ENCODE results near the gene KYNU.
"Not testable (repeated sequence)": the region's sequence is repeated elsewhere in the genome, so short reads cannot be mapped to it uniquely, and the experiment has no call there.

KYNU gene

GRCh38 chr2:142877216-142877838 lies at the start of gene KYNU:
Gene KYNU (plus strand): TSS chr2:142877664. CDS start chr2:142885368, 7,704 bp downstream.
- no peak for DNase-seq

DNA sequence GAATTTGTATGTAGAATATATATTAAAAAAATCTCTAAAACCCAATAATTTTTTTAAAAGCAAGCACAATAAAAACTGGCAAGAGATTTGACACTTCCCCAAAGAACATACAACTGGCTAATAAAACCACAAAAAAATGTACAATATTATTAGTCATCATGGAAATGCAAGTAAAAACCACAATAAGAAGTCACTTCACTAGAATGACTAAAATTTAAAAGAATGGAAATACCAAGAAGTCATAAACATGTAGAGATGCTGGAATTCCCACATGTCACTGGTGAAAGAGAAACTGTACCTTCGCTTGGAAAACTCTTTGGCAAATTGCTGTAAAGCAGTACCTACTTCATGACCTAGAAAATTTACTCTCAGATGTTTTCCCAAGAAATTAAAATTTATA lies 43.4 kb upstream of the KYNU start:
- DNase-seq = no peak

GRCh38 chr2:142840436-142840835 lies 37.0 kb upstream of the KYNU start:
- DNase-seq = no peak

DNA sequence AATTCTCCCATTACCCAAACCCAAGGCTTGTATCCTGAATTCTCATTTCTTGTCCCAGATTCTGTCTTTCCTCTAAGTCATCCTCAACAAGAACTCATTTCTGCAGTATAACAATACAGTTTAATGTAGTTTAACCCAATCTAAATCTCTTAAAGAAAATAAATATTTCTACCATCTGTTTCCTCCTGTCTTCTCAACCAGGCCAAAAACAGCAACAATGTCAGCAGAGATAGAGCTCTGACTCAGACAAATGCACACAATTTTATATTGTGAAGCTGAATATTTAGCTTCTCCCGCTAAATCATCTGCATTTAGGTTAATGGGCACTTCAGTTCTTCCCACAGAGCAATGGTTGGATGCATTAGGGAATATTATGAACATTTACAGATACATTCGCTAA lies 35.7 kb upstream of the KYNU start:
- DNase-seq = no peak

GRCh38 chr2:142842369-142842768 lies 35.1 kb upstream of the KYNU start:
- DNase-seq = no peak

DNA sequence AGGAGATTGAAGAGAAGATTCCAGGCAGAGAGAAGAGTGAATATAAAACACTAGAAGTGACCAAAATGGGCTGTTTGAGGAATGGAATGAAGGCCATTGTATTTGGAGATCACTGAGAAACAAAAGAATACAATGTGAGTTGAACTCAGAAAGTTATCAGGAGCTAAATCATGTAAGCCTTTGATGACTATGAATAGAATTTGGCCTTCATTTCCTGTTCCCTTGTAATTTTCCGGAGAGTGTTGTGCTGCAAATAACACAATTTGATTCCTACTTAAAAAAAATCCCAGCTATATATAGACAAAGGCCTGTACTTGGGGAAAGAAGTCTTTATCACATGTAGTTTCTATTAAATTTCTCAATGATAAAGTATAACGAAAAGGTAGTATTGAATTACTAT lies 33.7 kb upstream of the KYNU start:
- no peak for DNase-seq

GRCh38 chr2:142848023-142848606 lies 29.3 kb upstream of the KYNU start:
- DNase-seq = no peak

- DNase-seq = no peak
Observed at GRCh38 chr2:142849820-142850219, 27.6 kb upstream of the KYNU start.

GRCh38 chr2:142853912-142854311 lies 23.6 kb upstream of the KYNU start:
- DNase-seq = no peak

DNA sequence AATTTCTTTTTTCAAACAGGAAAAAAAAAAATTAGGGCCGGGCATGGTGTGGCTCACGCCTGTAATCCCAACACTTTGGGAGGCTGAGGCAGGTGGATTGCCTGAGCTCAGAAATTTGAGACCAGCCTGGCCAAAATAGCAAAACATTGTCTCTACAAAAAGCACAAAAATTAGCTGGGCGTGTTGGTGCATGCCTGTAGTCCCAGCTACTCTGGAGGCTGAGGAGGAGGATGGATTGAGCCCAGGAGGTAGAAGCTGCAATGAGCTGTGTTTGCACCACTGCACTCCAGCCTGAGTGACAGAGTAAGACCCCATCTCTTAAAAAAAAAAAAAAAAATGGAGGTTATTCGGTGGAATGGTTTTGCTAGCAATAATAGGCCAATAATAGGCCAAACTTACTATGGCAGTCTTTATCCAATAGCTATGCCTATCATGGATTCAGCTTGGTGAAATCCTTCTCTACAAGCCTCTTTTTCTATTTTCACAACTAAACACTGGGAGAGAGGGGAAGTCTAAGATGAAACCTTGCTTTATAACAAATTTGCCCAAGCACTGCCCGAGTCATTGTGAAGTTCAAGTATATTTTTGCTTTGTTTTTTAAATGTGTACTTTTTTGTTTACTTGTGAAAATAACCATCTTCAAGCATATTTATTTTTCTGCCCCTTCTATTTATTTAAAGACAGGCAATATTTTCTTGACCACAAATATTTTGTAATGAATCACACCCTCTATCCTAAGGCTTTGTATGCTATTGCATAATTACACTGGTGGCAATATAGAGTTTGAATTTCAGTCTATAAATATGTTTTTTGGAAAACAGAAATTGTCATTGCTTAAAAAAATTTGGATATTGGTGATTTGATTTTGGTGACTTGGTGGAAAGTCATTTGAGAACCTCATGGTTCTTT lies 20.0 kb upstream of the KYNU start:
- DNase-seq = no peak

DNA sequence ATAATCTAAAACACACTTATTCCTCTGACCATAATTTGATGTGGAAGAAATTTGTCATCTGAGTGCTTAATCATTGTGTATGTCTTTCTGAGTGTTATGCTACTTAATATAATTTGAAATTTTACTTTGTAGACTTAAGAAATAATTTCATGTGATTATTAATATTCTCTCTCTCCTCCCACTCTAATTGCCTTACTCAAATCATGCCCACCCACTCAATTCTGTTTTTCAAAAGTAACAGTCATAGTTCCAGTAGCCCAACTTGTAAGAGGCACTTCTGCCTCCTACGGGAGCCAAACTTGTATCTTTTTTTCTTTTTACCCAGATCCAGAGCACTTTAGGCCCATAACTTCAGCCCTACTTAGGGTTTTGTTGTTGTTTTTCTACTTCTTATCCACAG lies 18.5 kb upstream of the KYNU start:
- no peak for DNase-seq

GRCh38 chr2:142862299-142862698 lies 15.2 kb upstream of the KYNU start:
- DNase-seq = no peak

DNA sequence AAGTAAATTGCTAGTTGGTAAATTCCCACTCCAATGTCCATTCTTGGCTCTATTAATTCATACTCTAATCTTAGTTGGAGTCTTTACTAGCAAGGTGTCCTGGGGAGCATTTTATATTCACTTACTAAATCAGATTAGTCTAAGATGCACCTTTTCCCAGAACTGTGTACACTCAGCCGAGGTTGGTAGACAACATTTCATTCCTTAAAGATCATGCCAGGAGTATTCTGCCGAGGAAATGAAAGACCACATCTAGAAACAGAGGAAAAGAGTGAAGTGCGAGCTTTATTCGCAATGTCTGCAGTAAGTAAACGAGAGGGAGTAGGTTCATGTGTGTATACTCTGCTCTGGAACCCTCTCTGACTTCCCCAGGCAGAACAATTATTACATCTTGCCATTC lies 14.6 kb upstream of the KYNU start:
- no peak for DNase-seq

- DNase-seq = no peak
Observed at GRCh38 chr2:142863485-142863961, 13.9 kb upstream of the KYNU start.

DNA sequence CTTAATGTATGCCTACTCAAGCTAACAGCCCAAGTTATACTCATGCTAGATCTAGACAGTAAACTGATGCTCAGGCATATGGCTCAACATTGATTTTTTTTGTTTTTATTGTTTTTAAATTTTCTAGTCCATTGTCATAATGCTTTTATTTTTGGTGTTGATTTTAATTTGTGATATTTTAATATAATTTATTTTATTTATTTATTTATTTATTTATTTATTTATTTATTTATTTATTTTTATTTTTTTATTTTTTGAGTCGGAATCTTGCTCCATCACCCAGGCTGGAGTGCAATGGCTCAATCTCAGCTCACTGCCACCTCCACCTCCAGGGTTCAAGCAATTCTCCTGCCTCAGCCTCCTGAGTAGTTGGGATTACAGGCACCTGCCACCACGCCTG lies 12.9 kb upstream of the KYNU start:
- not testable (repeated sequence) for DNase-seq

GRCh38 chr2:142865924-142866323 lies 11.5 kb upstream of the KYNU start:
- DNase-seq = no peak

- no peak for DNase-seq
Observed at GRCh38 chr2:142866426-142866825, 11.0 kb upstream of the KYNU start.

DNA sequence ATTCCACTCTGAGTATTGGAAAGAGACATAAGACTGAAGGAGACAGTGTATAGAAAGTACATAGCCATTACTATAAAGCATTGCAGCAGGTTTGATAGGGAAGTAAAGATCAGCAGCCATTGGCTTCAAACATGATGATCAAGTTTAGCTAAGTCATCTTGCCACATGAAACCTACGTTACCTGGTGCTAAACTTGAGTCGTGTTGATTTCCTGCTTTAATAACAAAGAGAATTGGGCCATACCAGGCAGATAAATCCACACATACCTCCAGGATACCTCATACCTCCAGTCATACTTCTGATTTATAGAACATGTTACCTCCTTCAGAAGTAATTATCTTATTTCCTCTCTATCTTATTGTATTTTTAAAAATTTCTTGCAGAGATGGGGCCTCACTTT lies 10.3 kb upstream of the KYNU start:
- no peak for DNase-seq

DNA sequence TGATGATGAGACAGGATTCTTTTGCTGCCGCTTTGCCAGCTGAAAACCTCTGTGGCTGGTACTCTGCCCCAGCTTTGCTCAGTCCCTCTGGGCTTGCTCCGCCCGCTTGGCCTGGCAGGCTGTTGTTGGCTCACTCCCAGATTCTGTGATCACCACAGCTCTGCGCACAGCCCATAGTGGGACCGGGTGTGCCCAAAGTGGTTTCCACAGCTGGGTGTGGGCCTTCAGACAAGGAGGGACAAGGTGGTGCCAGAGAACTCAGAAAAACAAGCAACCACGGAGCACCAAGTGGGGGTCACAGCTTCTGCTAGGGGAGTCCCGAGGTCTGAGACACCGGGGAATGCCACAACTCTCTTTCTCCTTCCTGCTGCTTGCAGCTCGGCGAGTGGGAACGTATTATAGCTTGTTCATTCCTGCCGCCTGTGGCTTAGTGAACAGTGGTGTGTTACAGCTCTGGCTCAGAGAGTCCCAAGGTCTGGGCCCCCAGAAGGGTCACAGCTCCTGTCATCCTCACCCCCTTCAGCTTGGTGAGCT lies 9.2 kb upstream of the KYNU start:
- DNase-seq = no peak

DNA sequence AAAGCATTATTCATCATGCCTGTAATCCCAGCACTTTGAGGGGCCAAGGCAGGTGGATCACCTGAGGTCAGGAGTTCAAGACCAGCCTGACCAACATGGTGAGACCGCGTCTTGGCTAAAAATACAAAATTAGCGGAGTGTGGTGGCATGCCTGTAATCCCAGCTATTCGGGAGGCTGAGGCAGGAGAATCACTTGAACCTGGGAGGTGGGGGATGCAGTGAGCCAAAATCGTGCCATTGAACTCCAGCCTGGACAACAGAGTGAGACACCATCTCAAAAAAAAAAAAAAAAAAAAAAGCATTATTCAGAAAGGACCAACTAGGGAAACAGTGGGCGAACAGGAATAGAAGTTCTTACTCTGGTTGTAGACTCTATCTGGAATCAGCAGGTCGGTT lies 8.4 kb upstream of the KYNU start:
- DNase-seq = not testable (repeated sequence)

DNA sequence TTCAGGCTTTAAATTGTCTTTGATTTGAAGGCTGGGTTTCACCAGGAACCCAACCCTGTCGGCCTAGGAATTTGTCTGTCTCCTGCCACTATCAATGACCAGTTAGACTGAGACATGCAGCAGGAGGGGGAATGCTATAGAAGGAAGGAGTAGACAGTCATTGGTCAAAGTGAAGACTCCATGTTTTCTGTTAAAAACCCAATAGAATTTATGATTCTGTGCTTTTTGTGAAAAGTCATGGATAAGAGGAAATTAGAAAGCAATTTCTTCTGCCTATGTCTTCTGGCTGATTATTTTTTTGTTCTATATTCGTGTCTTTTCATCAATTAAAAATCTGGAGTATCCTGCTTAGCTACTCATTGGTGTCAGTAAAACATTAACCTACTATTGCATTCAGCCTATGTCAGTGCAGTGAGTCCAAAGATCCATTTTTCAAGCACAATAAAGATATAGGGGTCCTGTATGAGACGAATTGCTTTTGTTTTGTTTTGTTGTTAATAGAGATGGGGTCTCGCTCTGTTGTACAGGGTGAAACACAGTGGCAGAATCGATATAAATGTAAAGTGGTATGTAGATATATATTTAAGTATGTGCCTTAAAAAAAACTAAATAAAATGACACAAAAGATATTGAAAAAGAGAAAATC lies 7.9 kb upstream of the KYNU start:
- DNase-seq = no peak

DNA sequence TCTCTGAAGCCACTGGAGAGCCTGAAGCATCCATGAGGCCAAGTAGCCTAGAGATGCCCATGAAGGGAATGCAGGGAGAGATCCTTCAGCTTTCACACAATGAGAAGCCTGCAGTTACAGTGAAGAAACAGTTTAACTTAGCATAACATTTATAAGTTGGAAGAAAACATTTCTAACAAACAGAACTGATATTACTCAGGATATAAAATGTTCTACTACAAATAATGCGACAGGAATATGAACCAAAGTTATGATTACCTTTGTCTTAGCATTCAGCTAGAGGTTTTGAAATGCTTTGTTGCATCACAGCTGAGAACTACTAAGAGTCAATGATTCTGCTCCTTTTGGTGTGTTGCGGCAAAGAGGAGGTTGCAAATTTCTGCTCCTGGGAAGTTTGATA lies 6.9 kb upstream of the KYNU start:
- no peak for DNase-seq

GRCh38 chr2:142871396-142871795 lies 6.1 kb upstream of the KYNU start:
- no peak for DNase-seq

Measured in stimulated activated CD4-positive, alpha-beta T cell treated with anti-CD3 and anti-CD28 coated beads, Interleukin-15, amount 100 ng/mL, for 24 hours (primary cell).